Dedifferentiated amniotic fluid mesenchymal stem cell (primary cell): Measurements from ENCODE around the gene XRCC4.
A peak's percentile ranks its signal among the peaks of the same experiment; 100 is the strongest.

ENCODE experiments used
- DNase-seq: peaks from one replicate; pipeline ENCODE4 v3.0.0-alpha.2; 2016; ENCODE audit errors: extremely low spot score

Gene XRCC4

GRCh38 chr5:83270311-83270710 lies 193.0 kb downstream of the XRCC4 start:
- DNase-seq, result no peak

DNA sequence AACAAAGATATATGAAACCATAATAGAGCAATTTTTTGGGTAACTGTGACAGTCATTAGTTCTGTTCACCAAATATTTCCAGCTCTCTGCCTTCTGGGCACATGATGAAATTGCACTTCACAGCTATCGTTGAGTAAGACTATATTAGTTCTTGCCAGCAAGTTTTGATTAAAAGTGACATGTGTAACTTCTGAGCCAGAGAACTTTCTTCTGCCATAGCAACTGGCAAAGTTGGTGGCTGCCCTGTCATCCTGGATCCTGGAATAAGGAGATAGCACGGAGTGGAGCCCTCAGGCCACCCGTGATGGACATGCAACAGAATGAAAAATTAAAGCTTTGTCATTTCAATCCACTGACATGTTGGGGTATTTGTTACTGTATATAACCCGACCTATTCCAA lies 199.8 kb downstream of the XRCC4 start:
- DNase-seq, result peak; percentile 46

DNA sequence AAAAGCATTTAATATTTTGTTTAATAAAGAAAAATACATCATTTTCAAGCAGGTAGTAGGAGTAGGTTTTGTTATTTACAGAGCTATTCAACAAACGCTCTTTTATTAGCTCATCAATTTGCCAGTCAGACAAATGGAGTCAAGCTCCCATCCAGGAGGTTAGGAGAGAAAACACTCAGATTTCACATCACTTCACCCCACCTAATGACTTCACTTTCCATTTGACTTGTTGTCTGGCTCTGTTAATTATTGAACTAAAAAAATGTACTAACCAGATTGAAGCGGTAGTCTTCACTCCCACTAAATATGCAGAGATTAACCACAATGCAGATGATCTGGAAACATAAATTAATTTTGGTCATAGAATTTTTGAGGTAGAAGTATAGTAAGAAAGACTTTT lies 200.6 kb downstream of the XRCC4 start:
- no peak for DNase-seq

DNA sequence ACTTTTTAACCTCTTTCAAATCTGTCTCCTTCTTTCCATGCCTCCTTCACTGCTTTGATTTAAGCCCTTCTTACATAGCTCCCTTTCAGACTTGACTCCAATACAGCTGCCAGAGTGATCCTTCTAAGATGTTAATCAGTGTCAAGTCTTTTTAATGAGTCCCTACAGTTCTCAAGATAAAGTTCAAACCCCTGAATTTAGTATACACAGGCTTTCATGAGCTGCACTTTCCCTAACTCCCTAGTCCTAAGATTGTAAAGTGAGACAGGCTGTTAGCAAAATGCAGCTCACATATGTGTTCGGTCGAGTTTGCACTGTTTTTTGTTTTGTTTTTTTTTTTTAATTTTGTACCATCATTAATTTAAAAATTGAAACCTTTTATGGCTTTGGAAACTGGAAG lies 203.8 kb downstream of the XRCC4 start:
- DNase-seq, result no peak

GRCh38 chr5:83281658-83282057 lies 204.3 kb downstream of the XRCC4 start:
- no peak for DNase-seq

- DNase-seq, result no peak
Measured at GRCh38 chr5:83283761-83284160, 206.4 kb downstream of the XRCC4 start.

GRCh38 chr5:83285661-83286398 lies 208.5 kb downstream of the XRCC4 start:
- no peak for DNase-seq

DNA sequence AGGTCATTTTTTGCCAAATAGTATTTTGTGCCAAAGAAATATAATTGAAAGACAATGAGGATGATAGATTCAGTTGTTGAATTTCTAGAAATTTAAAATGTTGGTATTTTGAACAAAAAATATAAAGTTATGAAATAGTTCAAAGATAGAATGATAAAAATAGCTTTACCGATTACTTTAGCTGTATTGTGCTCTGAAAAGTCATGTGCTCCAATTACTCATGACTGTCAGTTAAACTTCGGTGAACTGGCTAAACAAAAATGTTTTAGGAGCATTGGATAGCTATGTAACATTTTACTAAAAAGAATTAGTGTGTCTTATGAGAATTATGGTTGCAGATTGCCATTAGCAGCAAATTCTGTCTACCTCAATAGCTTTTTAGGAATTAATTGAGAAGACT lies 216.9 kb downstream of the XRCC4 start:
- no peak for DNase-seq

DNA sequence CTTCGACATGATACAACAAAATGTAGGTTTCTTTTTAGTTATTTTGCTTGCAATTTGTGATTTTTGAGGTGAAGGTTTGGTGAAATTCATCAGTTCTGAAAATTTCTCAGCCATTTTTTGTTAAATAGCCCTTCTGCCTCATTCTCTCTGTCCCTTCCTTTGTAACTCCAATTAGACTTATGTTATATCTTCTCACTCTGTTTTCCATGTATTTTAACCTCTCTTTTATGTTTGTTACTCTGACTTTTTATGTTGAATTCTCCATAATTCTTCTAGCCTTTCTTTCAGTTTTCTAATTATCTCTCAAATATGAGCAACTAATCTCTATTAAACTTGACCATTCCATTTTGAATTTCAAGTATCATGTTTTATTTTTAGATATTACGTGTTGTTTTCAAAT lies 222.0 kb downstream of the XRCC4 start:
- DNase-seq, result no peak

DNA sequence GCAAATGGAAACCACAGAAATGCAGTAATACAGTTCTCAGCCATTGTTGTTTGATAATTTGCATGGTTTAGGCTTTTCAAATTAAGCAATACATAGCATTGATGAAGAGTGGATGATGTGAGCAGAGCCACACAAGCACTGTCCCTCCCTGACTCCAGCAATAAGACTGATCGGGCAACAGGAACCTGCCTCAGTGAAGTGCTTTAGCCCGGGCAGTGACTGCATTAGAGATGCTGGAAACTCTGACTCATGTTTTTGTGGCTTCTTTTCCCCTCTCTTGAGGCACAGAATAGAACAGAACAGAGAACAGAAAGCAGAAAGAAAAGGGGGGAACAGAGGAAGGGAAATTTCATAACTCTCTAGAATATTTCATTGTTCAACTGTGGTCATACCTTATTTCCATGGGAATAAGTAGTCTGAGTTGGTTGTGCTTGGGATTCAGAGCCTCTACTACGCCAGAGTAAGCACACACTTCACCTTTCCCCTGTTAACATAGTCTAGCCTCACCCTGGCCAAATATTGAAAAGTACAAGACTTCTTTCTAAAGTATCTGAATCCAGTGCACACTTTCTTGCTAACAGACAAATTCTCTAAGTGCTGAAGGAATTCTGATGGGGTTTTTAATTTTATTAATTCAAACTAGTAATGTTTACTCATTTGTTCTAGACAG lies 229.4 kb downstream of the XRCC4 start:
- DNase-seq, result peak; percentile 90

DNA sequence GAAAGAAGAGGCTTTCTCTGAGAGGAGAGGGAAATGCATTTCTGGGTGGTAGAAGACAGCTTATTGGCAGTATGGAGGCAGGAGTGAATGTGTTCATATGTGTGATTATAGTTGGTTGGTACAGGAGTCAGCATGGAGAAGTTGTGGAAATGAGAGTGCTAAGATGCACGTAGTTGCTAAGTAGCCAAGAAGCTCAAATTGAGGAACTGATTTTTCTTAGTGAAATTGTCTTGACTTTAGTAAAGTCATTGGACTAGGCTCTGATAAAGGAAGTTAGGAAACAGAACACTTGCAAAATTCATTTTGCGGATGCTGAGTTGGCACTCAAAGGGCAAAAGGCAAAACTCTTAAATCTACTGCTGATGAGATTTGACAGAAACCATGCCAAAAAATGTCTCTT lies 235.3 kb downstream of the XRCC4 start:
- no peak for DNase-seq

DNA sequence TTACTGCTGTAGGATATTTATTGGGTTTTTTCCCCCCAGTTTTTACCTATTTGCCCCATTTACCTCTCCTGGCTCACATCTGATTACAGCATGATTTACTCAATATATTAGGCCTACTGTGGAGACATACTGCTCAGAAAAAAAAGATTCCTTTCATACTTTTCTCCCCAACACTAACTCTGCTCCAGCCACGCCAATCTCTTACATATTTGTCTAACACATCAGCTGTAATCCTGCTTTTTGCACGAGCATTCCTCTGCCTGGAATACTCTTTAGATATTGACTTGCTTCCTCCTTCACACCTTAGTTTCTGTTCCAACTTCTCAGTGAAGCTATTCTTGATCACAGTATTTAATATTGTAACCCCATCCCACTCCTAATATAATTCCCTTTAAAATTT lies 236.1 kb downstream of the XRCC4 start:
- DNase-seq, result peak; percentile 64

DNA sequence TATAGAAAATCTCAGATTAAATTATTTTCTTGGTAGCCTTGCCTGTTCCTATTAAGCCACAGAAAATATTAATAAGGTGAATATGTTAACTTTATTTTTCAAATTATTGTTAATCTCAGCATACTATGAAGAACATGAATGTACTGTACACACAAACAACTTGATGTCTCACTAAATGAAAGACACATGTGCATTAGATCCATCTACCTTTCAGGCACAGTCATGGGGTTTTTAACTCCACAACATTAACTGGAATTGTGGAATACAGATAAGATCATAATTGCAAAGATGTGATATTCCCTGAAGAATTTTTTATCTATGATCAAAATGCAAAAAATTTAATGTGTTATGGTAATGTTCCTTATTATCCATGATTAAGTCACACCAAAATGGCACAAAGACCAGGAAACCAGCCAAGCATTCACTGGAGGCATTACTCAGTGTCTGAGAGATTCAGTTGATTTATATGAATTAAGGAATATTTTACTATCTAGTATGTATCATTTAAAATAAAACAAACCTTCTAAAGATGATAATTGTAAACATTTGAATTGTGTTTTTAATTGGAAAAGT lies 244.2 kb downstream of the XRCC4 start:
- DNase-seq, result no peak

DNA sequence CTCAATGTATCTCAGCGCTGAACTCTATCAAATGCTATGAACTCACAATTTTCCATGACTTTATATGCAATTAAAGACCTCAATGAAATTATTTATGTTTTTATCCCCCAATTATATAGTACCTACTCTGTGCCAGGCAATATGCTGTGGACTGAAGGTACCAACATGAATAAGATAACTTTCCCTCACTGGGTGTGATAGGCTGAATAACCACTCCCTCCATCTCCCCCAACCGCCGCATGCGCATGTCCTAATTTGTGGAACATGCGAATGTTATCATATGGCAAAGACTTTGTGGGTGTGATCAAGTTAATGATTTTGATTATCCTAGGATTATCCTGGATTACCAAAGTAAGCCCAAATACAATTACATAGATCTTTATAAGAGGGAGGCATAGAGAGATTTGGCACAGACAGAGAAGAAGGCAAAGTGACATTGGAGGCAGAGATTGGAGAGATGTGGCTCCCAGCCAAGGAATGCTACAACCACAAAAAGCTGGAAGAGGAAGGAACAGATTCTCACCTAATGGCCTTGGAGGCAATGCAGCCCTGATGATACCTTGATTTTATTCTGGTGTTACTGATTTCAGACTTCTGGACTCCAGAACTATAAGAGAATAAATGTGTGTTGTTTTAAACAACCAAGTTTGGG lies 245.1 kb downstream of the XRCC4 start:
- DNase-seq, result no peak

- DNase-seq, result no peak
Measured at GRCh38 chr5:83323557-83324180, 246.3 kb downstream of the XRCC4 start.

GRCh38 chr5:83331842-83332241 lies 254.5 kb downstream of the XRCC4 start:
- DNase-seq, result no peak

GRCh38 chr5:83337453-83338035 lies 260.2 kb downstream of the XRCC4 start:
- no peak for DNase-seq

DNA sequence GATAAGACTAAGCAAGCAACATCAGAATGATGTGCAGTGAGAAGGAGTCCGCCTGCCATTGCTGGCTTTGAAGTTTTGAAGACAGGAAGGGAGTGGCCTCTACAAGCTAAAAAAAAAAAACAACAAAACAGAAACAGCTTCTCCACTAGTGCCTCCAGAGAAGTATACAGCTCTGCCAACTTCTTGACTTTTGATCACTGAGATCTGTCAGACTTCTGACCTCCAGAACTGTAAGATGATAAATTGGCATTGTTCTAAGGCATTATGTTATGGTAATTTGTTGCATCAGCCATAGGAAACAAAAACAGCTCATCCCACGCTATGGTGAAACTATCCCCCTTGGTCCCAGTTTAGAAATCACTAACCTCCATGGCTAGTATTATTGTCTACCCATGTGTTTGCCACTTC lies 263.2 kb downstream of the XRCC4 start:
- no peak for DNase-seq

GRCh38 chr5:83341815-83342334 lies 264.5 kb downstream of the XRCC4 start:
- no peak for DNase-seq

GRCh38 chr5:83342465-83342864 lies 265.1 kb downstream of the XRCC4 start:
- DNase-seq, result no peak

DNA sequence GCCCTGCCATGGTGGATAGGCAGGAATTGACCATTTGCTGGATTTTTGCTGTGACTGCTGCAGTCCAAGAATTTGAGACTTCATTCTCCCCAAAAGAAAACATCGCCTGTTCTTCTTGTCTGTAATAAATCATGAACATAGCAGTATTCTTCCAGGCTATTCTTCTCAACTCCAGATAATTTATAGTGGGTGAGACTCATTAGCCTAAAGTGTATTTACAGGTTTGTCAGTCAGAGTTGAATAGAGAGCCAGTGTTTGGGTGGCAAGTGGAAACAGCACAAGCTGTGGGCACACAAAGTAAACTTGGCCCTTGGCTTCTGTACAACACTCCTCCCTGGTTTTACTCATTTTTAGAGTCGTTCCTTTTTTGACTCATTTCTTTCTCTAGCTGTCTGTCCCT lies 266.0 kb downstream of the XRCC4 start:
- no peak for DNase-seq

GRCh38 chr5:83345423-83345822 lies 268.1 kb downstream of the XRCC4 start:
- no peak for DNase-seq
